Activated T-cell treated with anti-CD3 and anti-CD28 coated beads, Interleukin-2, amount 50 U/mL, for 72 hours (primary cell): Measurements from ENCODE around the gene SPOCK3. TPM values are rescaled to one million over a fixed set of nuclear protein-coding genes. Genes with fewer than 3 reads are reported as not detected.

Source experiments
- ATAC-seq, 2 donors: fragments of 150-1000 bp; cut with Tn5 transposase; replicated peaks in 1 of 2; 2 replicates each; pipeline ENCODE4 v1.10.0; 2021; ENCODE audit warnings: moderate library complexity in 2 of 2, mild to moderate bottlenecking in 1 of 2
- DNase-seq, 2 donors: peaks; one replicate each; pipeline ENCODE4 v3.0.0; 2021 to 2022; ENCODE audit warnings: mixed read lengths in 1 of 2
- H3K27ac Mint-ChIP-seq: one replicate; pipeline ENCODE4 v1.8.0; 2022; ENCODE audit warnings: mild to moderate bottlenecking, moderate library complexity, mixed read lengths
- H3K27me3 Mint-ChIP-seq: one replicate; pipeline ENCODE4 v1.8.0; 2022; ENCODE audit warnings: low read depth, mixed read lengths
- H3K36me3 Mint-ChIP-seq, 2 donors: one replicate each; pipeline ENCODE4 v1.8.0; 2022; ENCODE audit warnings: mixed read lengths in 2 of 2, mild to moderate bottlenecking in 1 of 2; ENCODE audit not compliant: insufficient read depth in 2 of 2
- H3K4me1 Mint-ChIP-seq: one replicate; pipeline ENCODE4 v1.8.0; 2022; ENCODE audit warnings: low read depth, mixed read lengths
- H3K4me3 Mint-ChIP-seq, 2 donors: one replicate each; pipeline ENCODE4 v1.8.0; 2022; ENCODE audit warnings: mild to moderate bottlenecking in 2 of 2, mixed read lengths in 2 of 2, moderate library complexity in 2 of 2
- H3K9me3 Mint-ChIP-seq, 2 donors: one replicate each; pipeline ENCODE4 v1.8.0; 2022; ENCODE audit warnings: mixed read lengths in 2 of 2
- total RNA-seq, 2 donors: library from RNA; stranded (reverse); gene quantifications; one replicate each; pipeline ENCODE4 v1.2.3, GENCODE V29; 2022

The SPOCK3 gene
- total RNA-seq, 2 donors from 2014 or later = not detected

DNA sequence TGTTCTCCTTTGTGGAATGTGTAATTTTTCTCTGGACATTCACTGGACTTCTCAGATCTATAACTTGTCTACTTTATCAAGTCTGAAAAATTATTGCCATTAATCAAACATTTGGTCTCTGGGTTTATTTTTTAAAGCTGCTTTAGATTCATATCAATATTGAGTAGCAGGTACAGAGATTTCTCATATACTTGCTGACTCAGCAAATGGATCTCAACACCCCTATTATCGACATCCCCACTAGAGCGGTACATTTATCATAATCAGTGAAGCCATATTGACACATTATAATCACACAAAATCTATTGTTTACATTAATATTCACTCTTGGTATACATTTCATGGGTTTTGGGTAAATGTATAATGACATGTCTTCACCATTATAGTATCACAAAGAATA is 268.7 kb downstream of the SPOCK3 start:
- no peak for DNase-seq
- peaks cover 3% of the 10 kb centered on the region in 2 donors for H3K36me3 Mint-ChIP-seq
- ATAC-seq = no peak
- H3K4me1 Mint-ChIP-seq = no peaks in the 10 kb centered on the region
- H3K4me3 Mint-ChIP-seq = no peak overlapping the region
- H3K9me3 Mint-ChIP-seq = peaks cover 9 to 15% of the 10 kb centered on the region in 2 donors
- H3K27me3 Mint-ChIP-seq = no peaks in the 10 kb centered on the region
- no peak overlapping the region for H3K27ac Mint-ChIP-seq

GRCh38 chr4:166957451-166957850 is 276.8 kb downstream of the SPOCK3 start:
- DNase-seq = no peak
- no peaks in the 10 kb centered on the region for H3K36me3 Mint-ChIP-seq
- no peaks in the 10 kb centered on the region for H3K27me3 Mint-ChIP-seq
- H3K9me3 Mint-ChIP-seq = peaks cover 14 to 20% of the 10 kb centered on the region in 2 donors
- no peaks in the 10 kb centered on the region for H3K4me1 Mint-ChIP-seq
- no peak for ATAC-seq
- no peak overlapping the region for H3K27ac Mint-ChIP-seq
- no peak overlapping the region for H3K4me3 Mint-ChIP-seq

DNA sequence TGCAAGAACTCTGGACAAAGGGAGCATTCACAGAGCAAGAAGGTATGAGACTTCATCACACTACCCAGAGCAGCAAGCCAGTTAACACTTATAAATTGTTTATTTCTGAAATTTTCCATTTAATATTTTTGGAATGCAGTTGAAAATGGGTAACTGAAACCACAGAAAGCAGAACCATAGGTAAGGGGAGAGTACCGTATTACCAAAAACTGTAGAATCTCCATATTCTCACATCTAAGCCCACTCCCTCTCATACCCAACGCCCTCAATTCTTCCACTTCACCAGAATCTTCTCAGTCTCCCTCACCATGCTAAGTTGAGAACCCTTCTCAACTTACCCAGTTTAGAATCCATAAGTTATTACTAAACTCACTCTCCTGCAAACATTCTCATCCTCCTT is 277.8 kb downstream of the SPOCK3 start:
- Mint-ChIP-seq H3K4me1 (no peaks in the 10 kb centered on the region), H3K27me3 (no peaks in the 10 kb centered on the region), H3K36me3 (no peaks in the 10 kb centered on the region), H3K27ac (no peak overlapping the region), H3K4me3 (no peak overlapping the region), H3K9me3 (peaks cover 14 to 19% of the 10 kb centered on the region in 2 donors)
- ATAC-seq (no peak), DNase-seq (no peak)

- H3K27ac Mint-ChIP-seq = no peak overlapping the region
- no peaks in the 10 kb centered on the region for H3K27me3 Mint-ChIP-seq
- peaks cover 5 to 7% of the 10 kb centered on the region in 2 donors for H3K9me3 Mint-ChIP-seq
- no peaks in the 10 kb centered on the region for H3K36me3 Mint-ChIP-seq
- ATAC-seq (peak; percentile 92 to 98), DNase-seq (peak; percentile 6 to 48)
- no peaks in the 10 kb centered on the region for H3K4me1 Mint-ChIP-seq
- no peak overlapping the region for H3K4me3 Mint-ChIP-seq
These were observed 292.7 kb downstream of the SPOCK3 start for GRCh38 chr4:166941629-166942028.

GRCh38 chr4:166930464-166930863 is 303.8 kb downstream of the SPOCK3 start:
- ATAC-seq (no peak), DNase-seq (no peak)
- Mint-ChIP-seq H3K27me3 (no peaks in the 10 kb centered on the region), H3K36me3 (no peaks in the 10 kb centered on the region), H3K4me1 (no peaks in the 10 kb centered on the region), H3K4me3 (no peak overlapping the region), H3K9me3 (peaks cover 8 to 10% of the 10 kb centered on the region in 2 donors), H3K27ac (no peak overlapping the region)

DNA sequence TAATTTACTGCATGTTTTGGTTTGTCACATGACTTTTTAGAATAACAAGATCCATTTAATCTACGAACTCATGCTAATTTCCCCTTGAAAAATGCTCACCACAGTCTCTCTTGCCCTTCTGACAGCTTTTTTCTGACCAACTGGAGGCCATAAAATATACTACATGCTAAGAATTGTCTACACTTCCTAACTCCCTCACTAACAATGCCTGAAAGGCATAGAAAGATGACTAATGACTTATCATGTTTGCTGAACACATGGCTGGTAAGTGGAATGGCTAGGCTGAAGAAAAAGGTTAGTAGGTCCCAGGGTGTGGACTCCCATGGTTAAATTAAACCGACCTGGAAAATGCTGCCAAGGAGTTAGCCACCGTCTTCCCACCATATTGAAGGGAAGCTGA is 309.9 kb downstream of the SPOCK3 start:
- ATAC-seq (no peak), DNase-seq (no peak)
- no peaks in the 10 kb centered on the region for H3K4me1 Mint-ChIP-seq
- no peaks in the 10 kb centered on the region for H3K36me3 Mint-ChIP-seq
- H3K9me3 Mint-ChIP-seq = peaks cover 5 to 11% of the 10 kb centered on the region in 2 donors
- no peaks in the 10 kb centered on the region for H3K27me3 Mint-ChIP-seq
- H3K27ac Mint-ChIP-seq = no peak overlapping the region
- H3K4me3 Mint-ChIP-seq = no peak overlapping the region

GRCh38 chr4:166913926-166914325 is 320.4 kb downstream of the SPOCK3 start:
- Mint-ChIP-seq H3K4me3 (no peak overlapping the region), H3K36me3 (no peaks in the 10 kb centered on the region), H3K9me3 (peaks cover 2% of the 10 kb centered on the region in 2 donors), H3K4me1 (no peaks in the 10 kb centered on the region), H3K27ac (no peak overlapping the region), H3K27me3 (no peaks in the 10 kb centered on the region)
- ATAC-seq (no peak), DNase-seq (no peak)

- no peak overlapping the region for H3K4me3 Mint-ChIP-seq
- no peaks in the 10 kb centered on the region for H3K36me3 Mint-ChIP-seq
- DNase-seq (no peak), ATAC-seq (no peak)
- H3K9me3 Mint-ChIP-seq = peaks cover 0 to 9% of the 10 kb centered on the region in 2 donors
- H3K27me3 Mint-ChIP-seq = no peaks in the 10 kb centered on the region
- H3K27ac Mint-ChIP-seq = no peak overlapping the region
- H3K4me1 Mint-ChIP-seq = no peaks in the 10 kb centered on the region
These were observed 330.9 kb downstream of the SPOCK3 start for GRCh38 chr4:166903408-166903807.

GRCh38 chr4:166902941-166903340 is 331.4 kb downstream of the SPOCK3 start:
- H3K27me3 Mint-ChIP-seq = no peaks in the 10 kb centered on the region
- H3K4me3 Mint-ChIP-seq = no peak overlapping the region
- peaks cover 0 to 9% of the 10 kb centered on the region in 2 donors for H3K9me3 Mint-ChIP-seq
- H3K36me3 Mint-ChIP-seq = no peaks in the 10 kb centered on the region
- DNase-seq (no peak), ATAC-seq (no peak)
- H3K4me1 Mint-ChIP-seq = no peaks in the 10 kb centered on the region
- no peak overlapping the region for H3K27ac Mint-ChIP-seq

DNA sequence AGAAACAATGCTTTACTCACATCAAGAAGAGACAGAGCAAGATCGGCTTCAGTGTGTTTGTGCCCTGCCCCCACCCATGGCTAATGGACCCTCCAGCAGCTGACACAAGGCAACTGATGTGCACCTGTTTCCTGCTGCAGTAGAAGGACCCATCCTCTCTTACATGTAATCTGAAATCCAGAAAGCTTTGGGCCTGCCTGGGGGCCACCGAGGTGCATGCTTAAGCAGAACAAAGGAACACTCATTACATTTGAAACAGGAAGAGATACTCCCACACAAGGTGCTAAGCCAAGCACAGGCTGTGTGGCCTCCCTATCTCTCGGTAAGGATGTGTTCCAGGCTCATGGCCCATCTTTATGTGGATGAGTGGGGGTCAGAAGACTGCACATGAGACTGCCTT is 338.0 kb downstream of the SPOCK3 start:
- peaks cover 0 to 7% of the 10 kb centered on the region in 2 donors for H3K9me3 Mint-ChIP-seq
- DNase-seq (no peak), ATAC-seq (no peak)
- H3K27me3 Mint-ChIP-seq = no peaks in the 10 kb centered on the region
- no peak overlapping the region for H3K27ac Mint-ChIP-seq
- H3K4me3 Mint-ChIP-seq = no peak overlapping the region
- no peaks in the 10 kb centered on the region for H3K4me1 Mint-ChIP-seq
- no peaks in the 10 kb centered on the region for H3K36me3 Mint-ChIP-seq

DNA sequence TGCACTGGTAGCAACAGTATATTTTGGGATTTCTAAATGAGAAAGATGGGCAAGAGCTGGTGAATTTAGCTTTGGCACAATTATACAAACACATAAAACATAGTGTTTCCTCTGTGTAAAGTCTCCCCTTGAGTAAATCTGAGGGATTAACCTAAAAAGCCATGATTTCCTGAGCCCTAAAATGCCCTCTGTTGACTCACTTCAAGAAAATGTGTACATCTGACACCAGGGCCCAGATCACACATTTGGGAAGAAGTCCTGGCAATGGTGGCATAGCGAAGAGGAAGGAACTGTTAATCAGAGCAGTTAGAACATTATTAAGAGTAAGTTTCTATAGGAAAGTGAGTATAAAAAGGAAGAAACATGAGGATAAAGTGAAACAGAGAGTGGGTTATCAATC is 338.5 kb downstream of the SPOCK3 start:
- Mint-ChIP-seq H3K4me1 (no peaks in the 10 kb centered on the region), H3K27me3 (no peaks in the 10 kb centered on the region), H3K4me3 (no peak overlapping the region), H3K27ac (no peak overlapping the region), H3K36me3 (no peaks in the 10 kb centered on the region), H3K9me3 (peaks cover 2 to 7% of the 10 kb centered on the region in 2 donors)
- ATAC-seq (no peak), DNase-seq (no peak)

- Mint-ChIP-seq H3K4me1 (no peaks in the 10 kb centered on the region), H3K9me3 (peaks cover 2 to 4% of the 10 kb centered on the region in 2 donors), H3K4me3 (no peak overlapping the region), H3K36me3 (no peaks in the 10 kb centered on the region), H3K27me3 (no peaks in the 10 kb centered on the region), H3K27ac (no peak overlapping the region)
- DNase-seq (no peak), ATAC-seq (no peak)
These were observed 346.8 kb downstream of the SPOCK3 start for GRCh38 chr4:166887457-166887856.

GRCh38 chr4:166886718-166887117 is 347.6 kb downstream of the SPOCK3 start:
- no peak overlapping the region for H3K27ac Mint-ChIP-seq
- DNase-seq (no peak), ATAC-seq (no peak)
- H3K36me3 Mint-ChIP-seq = no peaks in the 10 kb centered on the region
- H3K27me3 Mint-ChIP-seq = no peaks in the 10 kb centered on the region
- no peaks in the 10 kb centered on the region for H3K4me1 Mint-ChIP-seq
- no peak overlapping the region for H3K4me3 Mint-ChIP-seq
- H3K9me3 Mint-ChIP-seq = peaks cover 2 to 4% of the 10 kb centered on the region in 2 donors

DNA sequence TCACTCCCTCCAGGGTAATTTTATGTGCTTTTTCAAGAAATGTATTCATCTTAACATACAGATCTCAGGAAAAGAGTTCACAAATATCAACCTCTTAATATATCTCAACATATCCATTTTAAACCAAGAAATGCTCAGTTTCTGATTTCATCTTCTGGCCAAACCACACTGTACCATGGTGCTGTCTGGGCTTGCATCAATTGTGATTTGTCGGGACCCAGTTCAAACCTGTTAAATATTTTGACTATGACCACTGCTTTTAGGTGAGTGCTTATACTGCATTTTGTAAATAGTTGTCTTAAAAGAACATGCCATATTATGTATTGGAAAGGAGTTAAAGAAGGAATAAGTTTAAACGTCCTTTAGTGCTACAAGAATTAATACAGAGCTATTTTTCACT is 352.1 kb downstream of the SPOCK3 start:
- Mint-ChIP-seq H3K27ac (no peak overlapping the region), H3K4me1 (no peaks in the 10 kb centered on the region), H3K36me3 (no peaks in the 10 kb centered on the region), H3K27me3 (no peaks in the 10 kb centered on the region), H3K4me3 (no peak overlapping the region), H3K9me3 (peaks cover 0 to 5% of the 10 kb centered on the region in 2 donors)
- ATAC-seq (no peak), DNase-seq (no peak)
